KMS-11 (cell line): ENCODE measurements around the gene JAKMIP3.

Experiments
- H2AFZ ChIP-seq: fragments of 200-600 bp; sonication (generic); 2 replicates; pipeline ENCODE4 v1.6.1; 2016; ENCODE audit warnings: antibody characterized with exemption, mixed run types, low read depth
- H3K27ac ChIP-seq: fragments of 200-600 bp; sonication (generic); 2 replicates; pipeline ENCODE4 v1.6.1; 2016; ENCODE audit warnings: mild to moderate bottlenecking, mixed run types
- H3K27me3 ChIP-seq: fragments of 200-600 bp; sonication (generic); 2 replicates; pipeline ENCODE4 v1.6.1; 2017; ENCODE audit warnings: mild to moderate bottlenecking, low read depth, mixed run types, moderate library complexity; ENCODE audit not compliant: insufficient read depth
- H3K36me3 ChIP-seq: fragments of 200-600 bp; sonication (generic); 2 replicates; pipeline ENCODE4 v1.6.1; 2017; ENCODE audit warnings: mild to moderate bottlenecking, mixed run types; ENCODE audit not compliant: insufficient read depth
- H3K4me1 ChIP-seq: fragments of 200-600 bp; sonication (generic); 2 replicates; pipeline ENCODE4 v1.6.1; 2016; ENCODE audit warnings: mild to moderate bottlenecking, low read depth, mixed run types; ENCODE audit not compliant: poor library complexity, severe bottlenecking
- H3K4me2 ChIP-seq: fragments of 200-600 bp; sonication (generic); 2 replicates; pipeline ENCODE4 v1.7.0; 2016; ENCODE audit warnings: mild to moderate bottlenecking, mixed run types
- H3K4me3 ChIP-seq: fragments of 200-600 bp; sonication (generic); IDR thresholded peaks from 2 replicates; pipeline ENCODE4 v1.6.1; 2017; ENCODE audit warnings: low read depth, low read length, mixed read lengths; ENCODE audit not compliant: insufficient read depth
- H3K79me2 ChIP-seq: fragments of 200-600 bp; sonication (generic); 2 replicates; pipeline ENCODE4 v1.6.1; 2016; ENCODE audit warnings: low read depth, mixed run types; ENCODE audit not compliant: insufficient read depth
- H3K9ac ChIP-seq: fragments of 200-600 bp; sonication (generic); 2 replicates; pipeline ENCODE4 v1.6.1; 2016; ENCODE audit warnings: mild to moderate bottlenecking, mixed run types
- H4K20me1 ChIP-seq: fragments of 200-600 bp; sonication (generic); 2 replicates; pipeline ENCODE4 v1.6.1; 2016; ENCODE audit warnings: mild to moderate bottlenecking, mixed run types; ENCODE audit not compliant: insufficient read depth
- TF ChIP-seq, protein P1 (sequence below): fragments of 200-600 bp; sonication (generic); conservative IDR thresholded peaks from 2 replicates; pipeline ENCODE4 v1.6.1; 2017; ENCODE audit warnings: low read depth, mild to moderate bottlenecking, antibody characterized with exemption, low read length, moderate library complexity, mixed read lengths

The JAKMIP3 gene

DNA sequence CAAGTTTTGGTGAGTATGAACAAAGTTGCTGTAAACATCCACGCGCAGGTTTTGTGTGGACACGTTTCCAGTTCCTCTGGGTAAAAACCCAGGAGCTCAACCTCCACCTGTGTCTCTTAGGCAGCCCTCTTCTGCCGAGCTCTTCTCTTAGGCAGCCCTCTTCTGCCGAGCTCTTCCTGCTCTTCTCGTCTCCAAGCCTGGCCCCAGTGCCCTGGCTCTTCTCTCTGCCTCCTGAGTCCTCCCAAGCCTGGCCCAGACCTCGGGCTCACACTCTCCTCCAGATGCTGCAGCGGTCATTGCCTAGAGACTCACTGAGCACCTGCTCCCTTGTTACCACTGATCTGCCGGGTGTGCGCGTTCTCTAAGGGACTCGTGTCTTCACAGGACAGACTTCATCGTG is 45.3 kb upstream of the JAKMIP3 start:
- Histone ChIP-seq H3K36me3 (no peaks in the 10 kb centered on the region), H2AFZ (no peak overlapping the region), H3K4me3 (no peak overlapping the region), H3K27me3 (peaks cover 9% of the 10 kb centered on the region; the same call in 1 of the 2 replicates), H3K4me1 (no peaks in the 10 kb centered on the region), H3K79me2 (no peaks in the 10 kb centered on the region), H3K27ac (no peak overlapping the region), H3K4me2 (no peak overlapping the region), H4K20me1 (no peaks in the 10 kb centered on the region), H3K9ac (no peak overlapping the region)
- TF ChIP-seq, protein P1, sequence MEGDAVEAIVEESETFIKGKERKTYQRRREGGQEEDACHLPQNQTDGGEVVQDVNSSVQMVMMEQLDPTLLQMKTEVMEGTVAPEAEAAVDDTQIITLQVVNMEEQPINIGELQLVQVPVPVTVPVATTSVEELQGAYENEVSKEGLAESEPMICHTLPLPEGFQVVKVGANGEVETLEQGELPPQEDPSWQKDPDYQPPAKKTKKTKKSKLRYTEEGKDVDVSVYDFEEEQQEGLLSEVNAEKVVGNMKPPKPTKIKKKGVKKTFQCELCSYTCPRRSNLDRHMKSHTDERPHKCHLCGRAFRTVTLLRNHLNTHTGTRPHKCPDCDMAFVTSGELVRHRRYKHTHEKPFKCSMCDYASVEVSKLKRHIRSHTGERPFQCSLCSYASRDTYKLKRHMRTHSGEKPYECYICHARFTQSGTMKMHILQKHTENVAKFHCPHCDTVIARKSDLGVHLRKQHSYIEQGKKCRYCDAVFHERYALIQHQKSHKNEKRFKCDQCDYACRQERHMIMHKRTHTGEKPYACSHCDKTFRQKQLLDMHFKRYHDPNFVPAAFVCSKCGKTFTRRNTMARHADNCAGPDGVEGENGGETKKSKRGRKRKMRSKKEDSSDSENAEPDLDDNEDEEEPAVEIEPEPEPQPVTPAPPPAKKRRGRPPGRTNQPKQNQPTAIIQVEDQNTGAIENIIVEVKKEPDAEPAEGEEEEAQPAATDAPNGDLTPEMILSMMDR, result no peak

DNA sequence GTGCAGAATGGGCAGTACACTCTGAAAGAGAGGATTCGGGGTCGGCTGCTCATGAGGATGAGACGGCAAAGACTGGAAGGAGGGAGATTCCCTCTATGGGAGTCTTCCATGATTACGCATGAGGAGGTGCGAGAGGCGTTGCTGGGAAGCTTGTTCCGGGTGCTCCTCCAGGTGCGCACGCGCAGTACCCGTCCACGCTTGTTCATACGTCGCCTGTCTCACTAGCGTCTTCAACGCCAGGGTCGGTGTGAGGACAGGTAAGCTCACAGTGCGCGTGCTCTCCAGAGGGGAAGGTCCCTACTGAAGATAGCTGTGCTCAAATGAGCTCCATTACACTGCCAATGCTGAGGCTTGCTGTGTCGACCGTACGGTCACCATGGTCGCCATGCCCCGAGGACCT is 44.7 kb upstream of the JAKMIP3 start:
- TF ChIP-seq, protein P1, result no peak
- H3K4me3 ChIP-seq, result no peak overlapping the region
- no peak overlapping the region for H3K27ac ChIP-seq
- no peaks in the 10 kb centered on the region for H3K4me1 ChIP-seq
- peaks cover 13% of the 10 kb centered on the region; the same call in 1 of the 2 replicates for H3K27me3 ChIP-seq
- H3K9ac ChIP-seq, result no peak overlapping the region
- no peak overlapping the region for H2AFZ ChIP-seq
- H3K79me2 ChIP-seq, result no peaks in the 10 kb centered on the region
- no peaks in the 10 kb centered on the region for H3K36me3 ChIP-seq
- H3K4me2 ChIP-seq, result no peak overlapping the region
- no peaks in the 10 kb centered on the region for H4K20me1 ChIP-seq

DNA sequence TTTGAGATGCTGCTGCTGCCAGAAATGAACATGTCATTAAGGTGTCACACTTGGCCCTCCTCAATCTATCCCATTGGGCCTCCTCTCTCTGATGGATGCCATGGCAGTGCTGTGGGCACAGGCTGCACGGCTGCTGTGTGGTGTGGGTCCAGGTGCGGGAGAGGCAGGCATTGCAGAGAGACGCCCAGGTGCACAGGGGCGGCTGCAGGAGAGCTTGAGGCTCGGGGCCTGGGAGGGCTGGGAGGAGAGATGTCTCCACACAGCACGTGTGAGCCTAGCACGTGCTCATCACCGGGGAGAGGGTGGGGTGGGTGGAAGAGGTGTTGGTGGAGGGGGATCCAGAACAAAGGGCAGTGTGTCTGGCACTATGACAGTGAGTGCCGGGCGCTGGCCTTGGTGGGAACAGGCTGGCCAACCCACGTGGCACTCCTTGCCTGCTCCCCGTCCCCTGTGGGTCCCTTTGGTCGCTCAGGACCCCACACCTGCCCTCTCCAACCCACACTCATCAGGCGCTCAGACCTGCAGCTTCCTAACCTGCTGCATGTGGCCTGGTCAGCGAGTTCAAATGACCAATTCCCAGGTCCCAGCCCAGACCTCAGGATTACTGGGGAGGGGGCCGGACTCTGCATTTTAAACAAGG is 44.1 kb upstream of the JAKMIP3 start:
- Histone ChIP-seq H3K27me3 (peaks cover 13% of the 10 kb centered on the region; the same call in 1 of the 2 replicates), H3K9ac (no peak overlapping the region), H3K36me3 (no peaks in the 10 kb centered on the region), H3K27ac (no peak overlapping the region), H4K20me1 (no peaks in the 10 kb centered on the region), H2AFZ (no peak overlapping the region), H3K4me3 (no peak overlapping the region), H3K4me2 (no peak overlapping the region), H3K4me1 (no peaks in the 10 kb centered on the region), H3K79me2 (no peaks in the 10 kb centered on the region)
- TF ChIP-seq, protein P1, result no peak

DNA sequence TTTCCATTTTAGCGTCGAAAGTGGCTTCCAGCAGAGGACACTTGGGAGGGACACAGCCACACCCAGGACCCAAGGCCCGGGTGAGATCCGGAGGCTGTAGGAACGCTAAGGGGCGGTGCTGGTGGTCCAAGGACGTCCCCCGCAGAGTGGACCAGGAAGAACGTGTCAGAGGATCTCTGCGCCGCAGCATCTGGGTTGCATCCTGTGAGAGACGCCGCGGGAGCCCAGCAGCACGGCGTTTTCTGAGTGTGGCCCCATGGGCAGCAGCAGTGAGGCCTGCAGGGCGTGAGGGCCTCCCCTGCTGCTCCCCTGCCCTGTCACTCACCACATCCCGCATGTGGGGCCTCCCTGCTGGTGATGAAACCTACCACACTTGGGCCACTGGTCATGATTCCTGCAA is 43.5 kb upstream of the JAKMIP3 start:
- Histone ChIP-seq H3K4me2 (no peak overlapping the region), H3K27me3 (peaks cover 18% of the 10 kb centered on the region; the same call in 1 of the 2 replicates), H3K79me2 (no peaks in the 10 kb centered on the region), H4K20me1 (no peaks in the 10 kb centered on the region), H3K9ac (no peak overlapping the region), H2AFZ (no peak overlapping the region), H3K36me3 (no peaks in the 10 kb centered on the region), H3K4me3 (no peak overlapping the region), H3K27ac (no peak overlapping the region), H3K4me1 (no peaks in the 10 kb centered on the region)
- TF ChIP-seq, protein P1, result no peak
